HepG2 (cell line): ENCODE data around the gene SOAT1. TPM values are rescaled to one million over a fixed set of nuclear protein-coding genes. Genes with fewer than 3 reads are reported as not detected.

Experiments
- ATAD3A ChIP-seq: sonication (generic); formaldehyde crosslinking; IDR thresholded peaks from 2 replicates; pipeline ENCODE4 v1.4.0; 2020; ENCODE audit warnings: missing genetic modification reagents
- CEBPG ChIP-seq: IDR thresholded peaks from 2 replicates; pipeline ENCODE4 v1.6.1; 2016
- CENPX ChIP-seq: sonication (generic); formaldehyde crosslinking; IDR thresholded peaks from 2 replicates; pipeline ENCODE4 v1.9.0; 2021; ENCODE audit warnings: mild to moderate bottlenecking, missing genetic modification reagents, moderate library complexity
- CHD2 ChIP-seq: IDR thresholded peaks from 2 replicates; pipeline ENCODE4 v1.6.1; 2011; ENCODE audit warnings: low read depth, low read length, improper control_type of control experiment
- HOXA3 ChIP-seq: sonication (generic); formaldehyde crosslinking; IDR thresholded peaks from 2 replicates; pipeline ENCODE4 v1.5.0; 2020; ENCODE audit warnings: missing genetic modification reagents
- MTA1 ChIP-seq: sonication (generic); formaldehyde crosslinking; IDR thresholded peaks from 2 replicates; pipeline ENCODE4 v1.4.0; 2020; ENCODE audit warnings: missing genetic modification reagents, mild to moderate bottlenecking, borderline replicate concordance
- MTA3 ChIP-seq: sonication (generic); formaldehyde crosslinking; IDR thresholded peaks from 2 replicates; pipeline ENCODE4 v1.4.0; 2020; ENCODE audit warnings: missing genetic modification reagents
- MXD1 ChIP-seq: sonication (generic); formaldehyde crosslinking; IDR thresholded peaks from 2 replicates; pipeline ENCODE4 v1.4.0; 2020; ENCODE audit warnings: mild to moderate bottlenecking, missing genetic modification reagents
- NFRKB ChIP-seq: fragments of 450-650 bp; IDR thresholded peaks from 2 replicates; pipeline ENCODE4 v1.6.1; 2017
- NRL ChIP-seq: sonication (generic); formaldehyde crosslinking; IDR thresholded peaks from 2 replicates; pipeline ENCODE4 v1.5.0; 2020; ENCODE audit warnings: missing genetic modification reagents, mild to moderate bottlenecking, moderate library complexity, borderline replicate concordance
- SNAPC5 ChIP-seq: sonication (generic); formaldehyde crosslinking; IDR thresholded peaks from 2 replicates; pipeline ENCODE4 v1.8.1; 2023; ENCODE audit warnings: mild to moderate bottlenecking, missing genetic modification reagents, borderline replicate concordance
- SPEN ChIP-seq: sonication (generic); formaldehyde crosslinking; IDR thresholded peaks from 2 replicates; pipeline ENCODE4 v1.5.1; 2020; ENCODE audit warnings: low read depth, mild to moderate bottlenecking, missing genetic modification reagents
- TBX2 ChIP-seq: sonication (generic); formaldehyde crosslinking; IDR thresholded peaks from 2 replicates; pipeline ENCODE4 v1.5.0; 2020; ENCODE audit warnings: missing genetic modification reagents, mild to moderate bottlenecking, borderline replicate concordance
- ZFP1 ChIP-seq: IDR thresholded peaks from 2 replicates; pipeline ENCODE4 v1.6.1; 2016
- ZNF274 ChIP-seq: sonication (generic); formaldehyde crosslinking; IDR thresholded peaks from 2 replicates; pipeline ENCODE4 v1.5.1; 2020; ENCODE audit warnings: mild to moderate bottlenecking, missing genetic modification reagents
- ZNF280D ChIP-seq: sonication (generic); formaldehyde crosslinking; IDR thresholded peaks from 2 replicates; pipeline ENCODE4 v1.5.1; 2020; ENCODE audit warnings: mild to moderate bottlenecking, missing genetic modification reagents
- ZNF33B ChIP-seq: sonication (generic); formaldehyde crosslinking; IDR thresholded peaks from 2 replicates; pipeline ENCODE4 v1.5.1; 2020; ENCODE audit warnings: mild to moderate bottlenecking, missing genetic modification reagents
- ZNF382 ChIP-seq: sonication (generic); formaldehyde crosslinking; IDR thresholded peaks from 2 replicates; pipeline ENCODE4 v1.5.0; 2020; ENCODE audit warnings: missing genetic modification reagents, mild to moderate bottlenecking, borderline replicate concordance
- ZNF839 ChIP-seq: sonication (generic); formaldehyde crosslinking; IDR thresholded peaks from 2 replicates; pipeline ENCODE4 v1.4.0; 2020; ENCODE audit warnings: missing genetic modification reagents, mild to moderate bottlenecking, borderline replicate concordance
- ZUFSP ChIP-seq: sonication (generic); formaldehyde crosslinking; IDR thresholded peaks from 2 replicates; pipeline ENCODE4 v1.9.0; 2021; ENCODE audit warnings: missing genetic modification reagents, mild to moderate bottlenecking, borderline replicate concordance
- ZXDC ChIP-seq: sonication (generic); formaldehyde crosslinking; IDR thresholded peaks from 2 replicates; pipeline ENCODE4 v1.5.0; 2020; ENCODE audit warnings: mild to moderate bottlenecking, missing genetic modification reagents
- polyA plus RNA-seq, 8 experiments: library from polyadenylated mRNA; depleted of rRNA in 3 of 8; stranded (reverse) in 7 of 8; unstranded in 1 of 8; fragments of >200 nt; fragmentation: Illumina TruSeq in 4 of 8; extraction: Trizol in 4 of 8; gene quantifications; 2 replicates each; pipeline versions ENCODE4 v1.2.1 to v1.2.3, GENCODE V29; 2011 to 2016; ENCODE audit warnings: low read depth in 4 of 8, missing spikeins in 1 of 8, mixed read lengths in 1 of 8; ENCODE audit not compliant: insufficient read depth in 1 of 8
- total RNA-seq, 5 experiments: library from RNA; depleted of rRNA; stranded (reverse); fragments of >200 nt; fragmentation: Illumina TruSeq; extraction: Trizol; gene quantifications; 2 replicates each; pipeline ENCODE4 v1.2.3, GENCODE V29; 2016; ENCODE audit warnings: low read depth in 1 of 5

The SOAT1 gene
- total and polyA plus RNA-seq, 2 of the 13 experiments (the other 11 are each of a cell fraction or from before 2014, with no cell fraction given): 22.3 to 52.0 TPM

GRCh38 chr1:179293340-179294327 lies at the start of gene SOAT1 (continued):
- TF ChIP-seq ZUFSP (CRISPR knock-in tag): no peak
- 0 out of 2 replicates have a peak, but pooled peaks have one; percentile 39 for TF ChIP-seq ZNF280D (CRISPR knock-in tag)
- TF ChIP-seq CEBPG (CRISPR knock-in tag): no peak
- TF ChIP-seq SPEN (CRISPR knock-in tag): peak; percentile 66
- peak; percentile 82; the same call in 1 of the 2 replicates for TF ChIP-seq TBX2
- TF ChIP-seq ZFP1 (CRISPR knock-in tag): no peak
- TF ChIP-seq MTA3 (CRISPR knock-in tag): no peak; the same call in 1 of the 2 replicates
- no peak for TF ChIP-seq SNAPC5 (CRISPR knock-in tag)
- TF ChIP-seq ZXDC: peak; percentile 87; the same call in 1 of the 2 replicates
- no peak for TF ChIP-seq CHD2
- no peak for TF ChIP-seq NFRKB
- no peak for TF ChIP-seq ZNF839 (CRISPR knock-in tag)
- TF ChIP-seq MXD1 (CRISPR knock-in tag): peak; percentile 48; the same call in 1 of the 2 replicates
- TF ChIP-seq HOXA3 (CRISPR knock-in tag): peak; percentile 57
- peak; percentile 85; the same call in 1 of the 2 replicates for TF ChIP-seq NRL (CRISPR knock-in tag)
- no peak for TF ChIP-seq CENPX (CRISPR knock-in tag)
- TF ChIP-seq ZNF382 (CRISPR knock-in tag): no peak
- TF ChIP-seq MTA1 (CRISPR knock-in tag): peak; percentile 81; the same call in 1 of the 2 replicates
- 0 out of 2 replicates have a peak, but pooled peaks have one; percentile 25 for TF ChIP-seq ZNF33B (CRISPR knock-in tag)
- TF ChIP-seq ZNF274 (CRISPR knock-in tag): peak; percentile 73; the same call in 1 of the 2 replicates
- TF ChIP-seq ATAD3A (CRISPR knock-in tag): no peak
